Sciatic nerve (tissue), 2 donors: Measurements from ENCODE around the gene SEMA4D. TPM values are rescaled to one million over a fixed set of nuclear protein-coding genes. Genes with fewer than 3 reads are reported as not detected.
A peak's percentile ranks its signal among the peaks of the same experiment; 100 is the strongest.

Experiments
- ATAC-seq: fragments of 200-7000 bp; cut with Tn5 transposase; one replicate; pipeline ENCODE4 v1.9.1; 2020; ENCODE audit warnings: mild to moderate bottlenecking, moderate library complexity
- DNase-seq: peaks from one replicate; pipeline ENCODE4 v3.0.0-alpha.2; 2020; ENCODE audit warnings: low spot score
- intact Hi-C: fragments of 100-400 bp; cut with DNase I; formaldehyde crosslinking; loops from one replicate; pipeline ENCODE4 v1.14.2; 2022
- total RNA-seq: library from RNA; stranded (reverse); fragmentation: NEBNext Ultra II Directional; extraction: Animal tissue kit (Norgen Biotek cat#: 25700); gene quantifications from one replicate; pipeline ENCODE4 v1.2.1, GENCODE V29; 2021
- donor health status: DM: no; HTN: no; CAD: no.
- donor health status: DM: no; HTN: no; CAD: no.

Gene SEMA4D
- total RNA-seq, 1 donor from 2014 or later, result 35.8 TPM

- intact Hi-C loops, result no loop called here
- ATAC-seq (no peak), DNase-seq (no peak)
These were observed 87.1 kb downstream of the SEMA4D start for GRCh38 chr9:89410641-89411350.

- ATAC-seq (no peak), DNase-seq (no peak)
- intact Hi-C loops, result no loop called here
These were observed 87.9 kb downstream of the SEMA4D start for GRCh38 chr9:89410022-89410421.

DNA sequence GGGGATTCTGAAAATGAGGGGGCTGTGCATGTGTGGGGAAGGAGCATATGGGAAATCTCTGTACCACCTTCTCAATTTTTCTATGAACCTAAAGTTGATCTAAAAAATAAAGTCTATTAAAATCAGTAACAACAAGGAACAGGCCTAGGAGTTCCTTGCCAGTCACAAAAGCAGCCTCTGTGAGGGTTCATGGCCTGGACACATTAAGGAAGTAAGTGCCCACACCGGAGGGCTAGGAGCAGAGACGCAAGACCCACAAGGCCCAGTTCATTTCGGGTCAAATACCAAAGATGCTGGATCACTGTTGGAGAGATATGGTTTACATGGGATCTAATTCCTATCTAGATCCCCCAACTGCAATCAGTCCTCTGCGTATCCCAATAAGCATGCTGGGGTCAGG is 88.4 kb downstream of the SEMA4D start:
- DNase-seq (no peak), ATAC-seq (no peak)
- intact Hi-C loops, result no loop called here

DNA sequence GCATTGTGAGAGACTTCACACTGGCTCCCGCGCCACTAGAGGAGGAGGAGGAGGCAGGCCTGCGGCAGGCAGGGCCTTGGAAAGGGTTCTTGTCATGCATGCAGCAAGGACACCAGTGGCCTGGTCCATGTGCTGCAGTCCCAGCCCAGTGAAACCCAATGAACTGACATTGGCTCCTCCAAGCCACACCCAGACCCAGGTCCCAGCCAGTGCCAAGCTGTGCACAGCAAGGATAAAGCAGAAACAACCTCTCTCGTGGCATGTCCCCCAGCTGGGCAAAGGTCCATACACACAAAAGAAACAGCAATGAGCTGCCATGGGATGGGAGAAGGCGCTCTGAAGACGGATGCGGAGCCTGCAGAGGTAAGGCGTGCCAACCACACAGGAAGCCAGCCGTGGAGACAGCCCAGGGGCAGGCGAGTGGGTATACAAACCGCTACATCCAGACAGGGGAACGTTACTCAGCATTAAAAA is 89.2 kb downstream of the SEMA4D start:
- ATAC-seq, result no peak
- intact Hi-C loops, result no loop called here
- DNase-seq, result no peak

DNA sequence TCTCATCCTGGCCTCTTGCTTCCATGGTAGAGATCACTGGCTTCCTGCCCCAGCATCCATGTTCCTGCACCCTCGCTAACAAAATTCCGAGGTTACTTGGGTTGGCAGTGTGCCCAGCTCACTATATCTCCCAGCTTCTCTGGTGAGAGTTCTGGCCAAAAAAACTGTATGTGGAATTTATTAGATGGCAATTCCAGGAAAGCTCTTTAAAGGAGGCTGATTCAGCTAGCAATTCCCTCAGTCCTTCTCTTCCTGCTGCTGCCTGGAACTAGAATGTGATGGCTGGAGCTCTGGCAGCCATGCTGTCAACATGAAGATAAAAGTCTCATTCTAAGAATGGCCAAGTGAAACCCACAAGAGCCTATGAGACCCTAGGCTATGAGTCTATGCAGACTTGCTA is 90.8 kb downstream of the SEMA4D start:
- no peak for ATAC-seq
- DNase-seq, result no peak
- intact Hi-C loops, result no loop called here

DNA sequence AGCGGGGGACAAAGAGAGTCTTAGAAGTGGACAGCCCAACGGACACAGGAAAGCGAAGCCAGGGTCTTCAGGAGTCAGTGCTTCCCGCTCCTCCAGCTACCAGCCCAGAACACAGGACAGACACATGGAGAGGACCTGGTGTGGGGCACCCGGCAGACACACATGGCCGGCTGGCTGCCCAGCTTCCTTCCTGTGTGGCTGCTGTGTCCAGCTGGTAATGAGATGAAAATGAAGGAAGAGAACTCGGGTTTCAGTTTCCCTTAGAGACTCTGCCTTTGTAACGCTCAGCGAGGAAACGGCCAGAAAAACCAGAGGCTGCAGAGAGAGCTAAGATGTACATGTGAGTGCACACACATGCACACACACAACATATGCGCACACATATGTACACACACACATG is 92.1 kb downstream of the SEMA4D start:
- intact Hi-C loops, result no loop called here
- no peak for DNase-seq
- ATAC-seq, result peak; percentile 73

- DNase-seq, result no peak
- no peak for ATAC-seq
- intact Hi-C loops, result no loop called here
These were observed 93.8 kb downstream of the SEMA4D start for GRCh38 chr9:89404074-89404473.

GRCh38 chr9:89402695-89403427 is 95.1 kb downstream of the SEMA4D start:
- no peak for DNase-seq
- intact Hi-C loops, result no loop called here
- no peak for ATAC-seq

DNA sequence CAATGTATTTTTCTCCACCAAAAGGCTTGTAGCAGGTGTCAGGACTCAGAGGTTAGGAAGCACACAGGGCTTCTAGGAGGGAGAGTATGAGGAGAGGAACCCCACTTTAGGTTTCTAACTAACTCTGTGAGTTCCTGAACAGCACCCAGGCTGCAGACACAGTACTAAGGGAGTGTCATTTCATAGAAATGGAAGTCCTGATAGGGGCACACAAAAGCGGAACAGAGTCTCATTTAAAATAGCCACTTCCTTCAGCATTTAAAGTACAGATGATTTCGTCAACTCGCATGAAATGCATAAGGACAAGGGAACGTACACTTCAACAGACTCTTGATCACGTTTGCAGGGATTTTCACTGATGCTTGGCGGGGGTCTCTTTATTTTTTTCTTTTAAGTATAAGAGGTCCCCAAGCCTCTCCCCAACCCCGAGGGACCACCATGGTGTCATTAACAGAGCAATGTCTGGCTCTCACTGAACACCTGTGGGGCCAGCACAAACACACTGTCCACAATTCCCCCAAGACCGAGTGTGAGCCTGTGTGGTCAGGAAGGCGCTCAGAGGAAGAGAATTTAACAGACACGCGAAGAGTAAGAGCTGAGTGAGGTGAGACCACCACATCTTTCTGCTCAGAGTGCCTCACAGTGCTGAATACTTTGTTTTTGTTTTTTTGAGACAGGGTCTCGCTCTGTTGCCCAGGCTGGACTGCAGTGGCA is 97.4 kb downstream of the SEMA4D start:
- ATAC-seq, result peak; percentile 70
- intact Hi-C loops, result no loop called here
- no peak for DNase-seq

DNA sequence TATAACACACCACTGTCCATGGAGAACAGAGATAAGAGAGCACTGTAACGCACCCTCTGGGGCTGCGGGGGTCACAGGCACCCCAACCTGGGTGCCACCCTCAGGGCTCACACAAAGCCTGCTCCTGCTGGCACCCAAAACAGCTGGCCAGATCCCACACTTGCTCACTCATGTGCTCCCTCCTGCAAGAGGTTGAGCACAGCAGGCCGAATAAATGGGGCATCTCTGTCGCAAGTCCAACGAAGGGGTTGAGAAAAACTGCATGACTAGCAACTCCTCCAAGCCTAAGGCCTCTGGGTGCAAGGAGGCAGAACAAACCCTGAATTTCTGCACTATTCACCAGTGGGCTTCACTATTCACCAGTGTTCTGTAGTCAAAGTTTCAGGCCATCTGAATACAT is 99.3 kb downstream of the SEMA4D start:
- intact Hi-C loops, result no loop called here
- no peak for DNase-seq
- no peak for ATAC-seq

GRCh38 chr9:89397471-89397870 is 100.4 kb downstream of the SEMA4D start:
- ATAC-seq (no peak), DNase-seq (no peak)
- intact Hi-C loops, result no loop called here

GRCh38 chr9:89395931-89396710 is 101.8 kb downstream of the SEMA4D start:
- intact Hi-C loops, result no loop called here
- DNase-seq (no peak), ATAC-seq (no peak)

DNA sequence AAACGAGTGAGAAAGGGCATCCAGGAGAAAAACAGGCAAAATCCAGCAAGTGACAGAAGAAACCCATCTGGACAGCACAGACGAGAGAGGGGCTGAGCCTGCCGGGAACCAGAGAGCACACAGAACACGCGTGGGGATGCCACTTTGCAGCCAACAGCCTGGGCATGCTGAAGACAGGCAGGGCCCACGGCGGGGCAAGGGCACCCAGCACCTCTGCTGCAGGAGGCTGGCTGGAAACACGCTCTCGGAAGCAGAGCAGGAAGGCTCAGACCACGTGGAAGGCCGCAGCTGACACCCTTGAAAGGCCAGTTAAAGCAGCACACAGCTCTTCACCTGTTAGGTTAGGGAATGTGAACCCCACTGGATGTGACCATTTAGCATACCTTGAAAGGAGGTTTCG is 103.5 kb downstream of the SEMA4D start:
- ATAC-seq (no peak), DNase-seq (no peak)
- intact Hi-C loops, result no loop called here

DNA sequence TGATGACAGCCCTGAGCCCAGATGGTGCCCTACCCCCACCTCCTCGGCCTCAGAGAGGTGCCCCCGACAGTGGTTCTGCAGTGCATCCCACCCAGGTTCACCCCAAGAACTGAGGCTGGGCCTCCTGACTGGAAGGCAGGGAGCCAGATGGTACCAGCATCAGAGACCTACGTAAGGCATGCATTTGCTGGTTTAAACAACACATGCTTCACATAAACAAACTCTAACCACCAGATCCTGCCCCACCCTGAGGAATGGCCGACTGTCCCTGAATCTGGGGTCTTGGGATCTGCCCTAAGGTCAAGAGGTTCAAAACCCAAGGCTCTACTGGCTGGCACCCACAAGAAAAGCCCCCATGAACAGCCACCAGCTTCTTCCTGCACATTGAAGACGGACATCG is 106.3 kb downstream of the SEMA4D start:
- intact Hi-C loops, result no loop called here
- ATAC-seq (no peak), DNase-seq (no peak)

- ATAC-seq (no peak), DNase-seq (no peak)
- intact Hi-C loops, result no loop called here
These were observed 107.3 kb downstream of the SEMA4D start for GRCh38 chr9:89390578-89391116.

DNA sequence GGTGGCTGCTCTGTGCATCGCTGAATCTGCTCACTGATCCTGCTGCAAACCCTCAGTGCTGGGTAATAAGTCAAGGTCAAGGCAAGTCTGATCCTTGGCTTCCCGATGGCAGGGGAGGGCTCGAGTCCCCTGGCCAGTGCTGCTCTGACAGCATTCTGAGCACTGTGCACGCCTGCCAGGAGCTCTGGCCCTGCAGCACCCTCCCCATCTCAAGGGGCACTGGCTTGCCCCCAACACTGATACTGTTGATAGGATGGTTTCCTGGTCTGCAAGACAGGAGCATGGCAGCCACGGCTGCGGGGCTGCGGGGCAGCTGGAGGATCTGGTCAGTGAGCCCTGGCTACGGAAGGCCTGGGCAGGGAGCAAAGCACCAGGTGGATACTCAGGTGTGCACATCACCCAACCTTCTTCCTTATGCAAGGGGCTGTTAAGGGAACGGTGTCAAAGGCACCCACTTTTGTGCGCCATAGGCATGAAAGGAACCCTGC is 107.8 kb downstream of the SEMA4D start:
- intact Hi-C loops, result no loop called here
- ATAC-seq, result no peak
- DNase-seq, result no peak

GRCh38 chr9:89388868-89389177 is 109.1 kb downstream of the SEMA4D start:
- intact Hi-C loops, result no loop called here
- no peak for ATAC-seq
- DNase-seq, result no peak

DNA sequence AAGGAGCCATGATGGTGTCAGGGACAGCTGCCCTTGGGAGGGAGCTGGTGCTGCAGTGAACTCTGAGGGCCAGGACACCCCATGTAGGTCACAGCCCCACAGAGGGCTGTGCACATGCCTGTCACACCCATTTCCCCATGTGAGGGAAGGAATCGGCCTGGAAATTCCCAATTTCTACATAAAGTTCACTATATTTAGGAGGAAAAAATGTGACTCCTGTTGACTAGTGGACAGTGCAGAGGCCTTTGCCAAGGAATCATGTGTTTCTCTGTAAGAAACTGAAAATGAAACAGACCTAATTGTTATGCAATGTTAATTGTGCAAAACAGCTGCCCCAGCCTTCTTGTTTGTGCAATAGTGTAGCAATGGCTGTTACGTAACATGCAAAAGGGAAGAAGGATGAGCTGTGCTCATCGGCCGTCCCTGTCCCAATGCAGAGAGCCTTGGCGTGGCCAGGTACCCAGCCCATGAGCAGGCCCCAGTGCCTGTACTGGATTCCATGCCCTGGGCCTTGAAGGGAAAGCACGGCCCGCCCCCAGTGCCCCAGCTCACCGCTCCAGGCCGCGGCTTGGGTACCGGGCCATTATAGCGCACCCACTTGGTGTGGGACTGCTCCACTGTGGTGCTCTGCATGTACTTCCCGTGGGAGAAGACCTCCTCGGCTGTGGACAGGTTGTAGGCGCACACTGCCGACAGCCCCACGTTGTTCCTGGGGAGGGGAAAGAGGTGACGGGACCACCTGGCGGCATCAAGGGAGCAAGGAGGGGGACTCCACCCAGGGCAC is 109.6 kb downstream of the SEMA4D start:
- intact Hi-C loops, result no loop called here

More for the DNA sequence above, 109.6 kb downstream of the SEMA4D start:
- no peak for DNase-seq
- peak; percentile 95 for ATAC-seq
